GM18519 (cell line): Measurements from ENCODE around the gene CENPB.
A peak's percentile ranks its signal among the peaks of the same experiment; 100 is the strongest.
"Not testable (repeated sequence)": the region's sequence is repeated elsewhere in the genome, so short reads cannot be mapped to it uniquely, and the experiment has no call there.

Experiments used
- ATAC-seq: cut with Tn5 transposase; IDR thresholded peaks from one replicate; pipeline ENCODE4 v1.9.1; 2021; ENCODE audit warnings: mild to moderate bottlenecking, moderate library complexity; ENCODE audit not compliant: unreplicated experiment, low FRiP score

The CENPB gene

GRCh38 chr20:3786665-3787323 lies at the start of gene CENPB:
CENPB (minus strand) TSS chr20:3786740; CDS start chr20:3786483, 257 bp downstream.
- ATAC-seq, result peak; percentile 56

GRCh38 chr20:3836132-3836531 lies 49.6 kb upstream of the CENPB start:
- no peak for ATAC-seq

DNA sequence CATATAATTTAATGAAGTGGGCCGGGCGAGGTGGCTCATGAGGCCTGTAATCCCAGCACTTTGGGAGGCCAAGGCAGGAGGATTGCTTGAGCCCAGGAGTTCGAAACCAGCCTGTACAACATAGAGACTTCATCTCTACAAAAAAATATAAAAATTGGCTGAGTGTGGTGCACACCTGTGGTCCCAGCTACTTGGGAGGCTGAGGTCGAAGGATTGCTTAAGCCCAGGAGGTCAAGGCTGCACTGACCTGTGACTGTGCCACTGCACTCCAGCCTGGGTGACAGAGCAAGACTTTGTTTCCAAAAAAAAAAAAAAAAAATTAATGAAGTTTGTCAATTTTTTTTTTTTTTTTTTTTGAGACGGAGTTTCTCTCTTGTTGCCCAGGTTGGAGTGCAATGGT lies 43.4 kb upstream of the CENPB start:
- not testable (repeated sequence) for ATAC-seq

DNA sequence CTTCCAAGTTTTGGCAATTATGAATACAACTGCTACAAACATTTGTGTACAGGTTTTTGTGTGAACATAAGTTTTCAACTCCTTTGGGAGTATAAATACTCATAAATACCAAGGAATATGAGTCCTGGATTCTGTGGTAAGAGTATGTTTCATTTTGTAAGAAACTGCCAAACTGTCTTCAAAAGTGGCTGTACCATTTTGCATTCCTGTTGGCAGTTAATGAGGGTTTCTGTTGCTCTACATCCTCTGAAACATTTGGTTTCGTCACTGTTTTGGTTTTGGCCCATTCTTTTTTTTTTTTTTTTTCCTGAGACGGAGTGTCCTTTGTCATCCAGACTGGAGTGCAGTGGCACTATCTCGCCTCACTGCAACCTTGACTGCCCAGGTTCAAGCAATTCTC lies 42.3 kb upstream of the CENPB start:
- no peak for ATAC-seq

GRCh38 chr20:3826420-3826819 lies 39.9 kb upstream of the CENPB start:
- no peak for ATAC-seq

DNA sequence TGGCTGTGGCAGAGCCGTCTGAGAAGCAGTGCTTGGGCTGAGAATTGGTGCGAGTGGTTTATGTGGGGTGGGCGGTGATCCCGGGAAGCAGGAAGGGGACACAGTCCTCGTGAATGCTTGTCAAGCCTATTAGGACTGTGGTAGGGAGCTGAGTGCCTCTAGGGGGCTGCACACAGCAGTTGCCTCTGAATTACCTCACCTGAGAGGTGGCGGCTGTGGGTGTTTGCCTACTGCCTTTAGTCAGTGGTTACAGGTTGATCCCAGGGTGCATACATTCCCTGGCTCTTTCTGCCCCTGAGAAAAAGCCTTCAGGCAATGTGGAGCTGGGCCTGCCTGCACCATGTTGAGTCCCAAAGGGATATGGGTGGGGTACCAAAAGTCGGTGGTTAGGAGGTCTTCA lies 39.0 kb upstream of the CENPB start:
- ATAC-seq, result no peak

DNA sequence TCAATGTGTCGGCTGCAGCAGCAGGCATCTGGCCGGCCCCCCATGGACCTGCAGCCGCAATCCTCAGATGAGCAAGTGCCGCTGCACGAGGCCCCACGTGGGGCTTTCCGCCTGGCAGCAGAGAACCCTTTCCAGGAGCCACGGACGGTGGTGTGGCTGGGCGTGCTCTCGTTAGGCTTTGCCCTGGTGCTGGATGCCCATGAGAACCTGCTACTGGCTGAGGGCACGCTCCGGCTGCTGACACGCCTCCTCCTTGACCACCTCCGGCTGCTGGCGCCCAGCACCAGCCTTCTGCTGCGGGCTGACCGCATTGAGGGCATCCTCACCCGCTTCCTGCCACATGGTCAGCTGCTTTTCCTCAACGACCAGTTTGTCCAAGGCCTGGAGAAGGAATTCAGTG lies 37.3 kb upstream of the CENPB start:
- ATAC-seq, result no peak

GRCh38 chr20:3821996-3822395 lies 35.5 kb upstream of the CENPB start:
- ATAC-seq, result no peak

DNA sequence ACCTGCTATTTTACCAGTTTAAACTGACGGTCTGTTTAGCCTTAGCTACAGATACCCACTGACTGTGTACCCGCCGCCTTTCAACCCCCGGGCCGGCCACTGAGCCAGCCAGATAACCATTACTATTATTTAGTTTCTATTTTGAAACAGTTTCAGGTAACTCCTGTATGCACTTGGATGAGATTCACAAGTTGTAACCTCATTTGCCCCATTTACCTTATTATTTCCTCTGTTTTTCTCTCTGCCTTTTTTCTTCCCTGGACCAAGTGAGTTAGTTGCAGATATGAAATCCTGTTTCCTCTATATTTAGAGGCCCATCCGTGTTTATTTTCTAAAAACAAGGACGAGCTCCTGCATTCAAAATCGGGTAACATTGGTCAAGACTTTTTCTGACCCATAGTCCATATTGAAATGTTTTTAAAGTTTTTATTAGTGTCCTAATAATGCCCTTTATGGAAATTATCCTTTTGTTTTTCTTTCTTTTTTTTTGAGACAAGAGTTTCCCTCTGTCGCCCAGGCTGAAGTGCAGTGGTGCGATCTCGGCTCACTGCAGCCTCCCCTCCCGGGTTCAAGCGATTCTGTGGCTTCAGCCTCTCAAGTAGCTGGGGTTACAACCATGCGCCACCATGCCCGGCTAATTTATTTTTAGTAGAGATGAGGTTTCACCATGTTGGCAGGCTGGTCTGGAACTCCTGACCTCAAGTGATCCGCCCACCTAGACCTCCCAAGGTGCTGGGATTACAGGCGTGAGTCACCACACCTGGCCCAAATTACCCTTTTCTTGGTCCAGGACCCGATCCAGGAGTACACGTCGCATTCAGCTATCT lies 34.6 kb upstream of the CENPB start:
- ATAC-seq, result no peak

DNA sequence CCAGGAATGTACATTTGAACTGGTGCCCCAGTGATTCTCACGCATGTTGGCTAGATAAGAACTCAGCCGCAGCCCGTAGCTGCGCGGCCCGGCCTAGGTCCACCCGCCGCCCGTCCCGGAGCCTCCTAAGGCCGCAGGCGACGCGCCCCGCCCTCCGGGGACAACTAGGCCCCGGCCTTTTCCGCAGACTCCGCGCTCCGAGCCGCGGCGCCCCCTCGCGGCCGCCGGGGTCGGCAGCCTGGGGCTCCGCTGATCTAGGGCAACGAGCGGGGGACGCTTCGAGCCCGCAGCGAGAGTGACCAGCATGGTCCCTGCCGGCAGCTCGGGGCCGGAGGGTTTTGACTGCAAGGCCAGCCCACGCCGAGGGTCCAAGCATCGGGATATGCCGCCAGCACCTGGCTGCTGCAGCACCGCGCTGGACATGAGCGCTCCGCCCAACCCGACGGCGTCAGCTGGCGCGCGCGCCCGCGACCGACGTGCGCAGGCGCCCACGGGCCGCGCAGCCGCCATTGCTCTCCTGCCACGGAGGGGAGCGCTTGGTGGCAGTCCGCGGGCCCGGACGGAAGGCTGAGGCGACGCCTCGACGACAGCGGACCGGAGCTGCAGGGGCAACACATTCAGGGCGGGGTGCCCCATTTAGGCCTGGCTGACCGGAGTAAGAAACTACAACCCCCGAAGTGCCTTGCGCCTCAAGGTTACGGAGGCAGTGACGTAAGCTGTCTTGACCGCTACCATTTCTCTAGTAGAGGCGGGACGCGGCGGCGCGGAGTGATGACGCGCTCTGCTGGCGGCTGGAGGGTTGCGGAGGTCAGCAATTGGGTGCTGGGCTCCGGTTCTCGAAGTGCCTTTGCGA lies 33.7 kb upstream of the CENPB start, which contains the start of gene AP5S1:
Gene AP5S1 (plus strand): TSS at position 500 of the 853 bp plus-strand sequence. CDS start 1,571 bp downstream, outside the sequence.
- ATAC-seq, result peak; percentile 67

- ATAC-seq, result no peak
These were observed 33.0 kb upstream of the CENPB start for GRCh38 chr20:3819411-3820047.

DNA sequence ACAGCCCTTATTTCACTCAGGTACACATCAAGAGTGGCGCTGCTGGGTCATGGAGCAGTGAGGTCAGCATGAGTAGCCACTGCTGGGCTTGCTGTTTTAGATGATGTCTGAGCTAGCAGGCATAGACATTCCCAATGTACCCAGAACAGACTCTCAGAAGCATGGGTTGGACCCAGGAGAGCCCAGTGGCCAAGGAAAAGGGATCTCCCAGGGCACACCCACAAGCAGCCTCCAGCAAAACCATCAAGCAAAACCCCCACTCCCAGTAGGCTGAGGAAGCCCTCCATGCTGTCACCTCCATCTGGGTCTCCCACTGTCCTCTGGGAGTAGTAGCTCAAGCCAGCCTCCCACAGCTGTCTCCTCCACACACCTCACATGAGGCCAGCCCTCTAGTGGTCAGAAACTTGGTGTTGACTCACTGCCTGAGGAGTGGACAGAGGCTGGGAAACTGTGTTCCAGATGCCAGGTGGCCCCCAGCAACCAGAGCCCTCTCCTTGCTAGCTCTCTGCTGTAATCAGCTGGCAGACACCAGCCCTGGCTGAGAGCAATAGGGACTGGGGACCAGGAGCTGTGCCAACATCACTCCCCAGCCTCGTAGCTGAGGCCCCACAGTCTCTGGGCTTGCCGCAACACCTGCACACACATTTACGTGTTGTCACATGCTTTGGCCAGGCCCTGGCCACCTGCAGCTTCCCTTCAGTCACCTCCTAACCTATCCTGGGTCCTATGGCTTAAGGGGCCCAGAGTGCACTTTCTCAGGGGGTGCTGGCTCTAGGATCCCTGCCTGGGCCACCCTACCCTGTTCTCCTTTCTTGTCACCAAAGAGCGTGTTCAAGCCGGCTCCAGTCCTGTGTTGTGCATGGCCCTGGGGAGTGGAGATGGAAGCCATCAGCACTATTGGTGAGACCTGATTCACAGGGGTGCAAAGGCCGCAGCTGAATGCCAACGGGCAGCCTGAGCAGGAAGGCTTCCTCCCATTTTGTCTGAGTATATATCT lies 31.9 kb upstream of the CENPB start:
- no peak for ATAC-seq

DNA sequence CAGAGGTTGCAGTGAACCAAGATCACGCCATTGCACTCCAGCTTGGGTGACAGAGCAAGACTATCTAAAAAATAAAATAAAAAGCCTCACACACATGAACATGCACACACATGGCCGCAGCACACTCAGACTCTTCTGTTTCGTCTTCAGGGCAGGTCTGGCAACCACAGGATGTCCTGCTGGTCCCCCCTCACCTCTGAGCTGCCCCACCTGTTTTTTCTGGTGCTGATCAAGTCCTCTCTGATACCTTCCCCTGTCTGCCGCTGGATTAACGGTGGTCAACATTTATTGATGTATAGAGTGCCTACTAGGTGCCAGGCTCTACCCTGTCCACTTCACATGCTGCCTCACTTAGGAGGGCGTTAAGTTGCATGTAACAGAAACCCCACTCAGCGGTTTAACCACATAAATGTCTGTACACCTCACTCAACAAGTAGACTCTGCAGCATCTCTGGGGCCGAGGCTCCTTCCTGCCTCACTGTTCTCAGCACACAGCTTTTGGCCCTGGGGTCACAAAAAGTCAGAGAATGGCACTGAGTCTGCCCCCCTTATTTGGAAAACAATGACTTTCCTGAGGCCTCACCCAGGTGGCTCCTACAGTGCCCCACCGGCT lies 29.3 kb upstream of the CENPB start:
- ATAC-seq, result no peak

DNA sequence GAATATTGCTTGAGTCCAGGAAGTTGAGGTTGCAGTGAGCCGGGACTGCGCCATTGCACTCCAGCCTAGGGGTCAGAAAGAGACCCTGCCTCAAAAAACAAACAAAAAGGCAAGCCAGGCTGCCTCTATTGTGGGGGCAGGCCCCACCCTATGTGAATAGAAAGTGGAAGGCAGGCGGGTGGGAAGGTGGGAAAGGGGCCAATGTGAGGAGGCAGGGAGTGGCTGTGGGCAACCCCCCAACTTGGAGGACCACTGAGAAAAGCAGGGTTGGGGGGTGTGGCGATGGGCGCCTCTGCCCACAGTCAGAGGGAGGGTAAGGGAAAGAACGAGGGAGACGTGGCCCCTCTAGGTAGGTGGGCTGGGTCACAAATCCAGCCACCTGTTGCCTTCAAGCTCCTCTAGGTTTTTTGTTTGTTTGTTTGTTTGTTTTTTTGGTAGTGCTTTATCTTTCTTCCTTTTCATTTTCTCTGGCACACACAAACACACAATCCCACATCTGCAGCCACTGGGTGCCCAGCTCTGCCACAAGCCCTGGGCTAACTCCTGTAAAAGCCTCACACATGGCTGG lies 28.5 kb upstream of the CENPB start:
- no peak for ATAC-seq

- ATAC-seq, result no peak
These were observed 27.5 kb upstream of the CENPB start for GRCh38 chr20:3813848-3814581.

DNA sequence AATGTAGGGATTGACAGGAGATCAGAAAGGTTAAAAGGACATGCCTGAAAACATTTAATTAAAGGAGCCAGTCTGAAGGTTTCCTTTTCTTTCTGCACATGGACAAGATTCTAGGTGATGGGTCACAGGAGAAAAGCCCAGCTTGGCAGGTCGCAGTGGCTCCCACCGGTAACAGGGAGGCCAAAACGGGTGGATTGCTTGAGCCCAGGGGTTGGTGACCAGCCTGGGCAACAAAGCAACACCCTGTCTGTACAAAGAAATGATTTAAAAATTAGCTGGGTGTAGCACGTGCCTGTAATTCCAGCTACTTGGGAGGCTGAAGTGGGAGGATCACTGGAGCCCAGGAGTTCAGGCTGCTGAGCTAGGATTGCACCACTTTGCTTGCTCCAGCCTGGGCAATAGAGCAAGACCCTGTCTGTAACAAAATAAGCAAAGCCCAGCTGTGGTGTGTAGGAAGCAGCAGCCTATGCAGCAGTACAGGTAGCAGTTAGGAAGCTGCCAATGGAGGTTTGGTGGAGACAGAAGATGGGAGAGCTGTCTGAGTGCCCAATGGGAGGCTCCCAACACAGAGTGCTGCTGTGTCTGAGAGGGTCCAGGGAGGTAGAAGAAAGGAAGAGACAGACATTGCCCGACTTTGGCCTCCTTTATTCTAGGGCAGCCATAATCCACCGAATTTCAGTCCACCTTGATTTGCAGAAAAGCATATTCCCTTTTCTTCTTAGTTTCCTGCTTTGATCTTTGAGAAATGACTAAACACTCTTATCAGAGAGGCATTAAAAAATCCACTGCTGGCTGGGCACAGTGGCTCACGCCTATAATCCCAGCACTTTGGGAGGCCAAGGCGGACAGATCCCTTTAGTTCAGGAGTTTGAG lies 26.7 kb upstream of the CENPB start:
- no peak for ATAC-seq

- no peak for ATAC-seq
These were observed 25.7 kb upstream of the CENPB start for GRCh38 chr20:3812259-3812681.
